Type B pancreatic cell (in vitro differentiated cells): ENCODE results near the gene C20orf202. TPM values are rescaled to one million over a fixed set of nuclear protein-coding genes. Genes with fewer than 3 reads are reported as not detected.

Source experiments
- DNase-seq: peaks from one replicate; pipeline ENCODE4 v3.0.0; 2021; ENCODE audit warnings: mixed read lengths; ENCODE audit not compliant: unreplicated experiment; ENCODE audit errors: extremely low spot score
- H3K27ac Mint-ChIP-seq: 2 replicates; pipeline ENCODE4 v1.8.0; 2021; ENCODE audit warnings: mild to moderate bottlenecking, mixed read lengths
- H3K27me3 Mint-ChIP-seq: 2 replicates; pipeline ENCODE4 v1.8.0; 2021; ENCODE audit warnings: mixed read lengths
- H3K36me3 Mint-ChIP-seq: 2 replicates; pipeline ENCODE4 v1.8.0; 2021; ENCODE audit warnings: mixed read lengths
- H3K4me1 Mint-ChIP-seq: one replicate; pipeline ENCODE4 v1.8.0; 2021; ENCODE audit warnings: mixed read lengths; ENCODE audit not compliant: unreplicated experiment
- H3K4me3 Mint-ChIP-seq: 2 replicates; pipeline ENCODE4 v1.8.0; 2021; ENCODE audit warnings: mild to moderate bottlenecking, mixed read lengths
- H3K9me3 Mint-ChIP-seq: 2 replicates; pipeline ENCODE4 v1.8.0; 2021; ENCODE audit warnings: mixed read lengths
- CTCF ChIP-seq: fragments of 200-600 bp; sonication (generic); conservative IDR thresholded peaks from 2 replicates; pipeline ENCODE4 v1.5.0; 2021; ENCODE audit warnings: antibody characterized with exemption, mild to moderate bottlenecking
- total RNA-seq: library from RNA; stranded (reverse); gene quantifications from 2 replicates; pipeline ENCODE4 v1.2.1, GENCODE V29; 2021; ENCODE audit warnings: low replicate concordance

C20orf202 gene
- total RNA-seq, 1 donor from 2014 or later: 0.24 TPM

GRCh38 chr20:1166948-1167720 is 36.1 kb upstream of the C20orf202 start:
- Mint-ChIP-seq H3K4me3 (no peak overlapping the region), H3K4me1 (no peaks in the 10 kb centered on the region), H3K27ac (no peak overlapping the region), H3K9me3 (no peaks in the 10 kb centered on the region), H3K36me3 (peaks cover 35% of the 10 kb centered on the region), H3K27me3 (no peaks in the 10 kb centered on the region)
- DNase-seq: no peak
- TF ChIP-seq CTCF: no peak

GRCh38 chr20:1169224-1169623 is 34.0 kb upstream of the C20orf202 start:
- H3K4me1 Mint-ChIP-seq: no peaks in the 10 kb centered on the region
- H3K27ac Mint-ChIP-seq: no peak overlapping the region
- no peak for DNase-seq
- no peak for TF ChIP-seq CTCF
- H3K9me3 Mint-ChIP-seq: no peaks in the 10 kb centered on the region
- H3K36me3 Mint-ChIP-seq: peaks cover 36% of the 10 kb centered on the region
- no peak overlapping the region for H3K4me3 Mint-ChIP-seq
- no peaks in the 10 kb centered on the region for H3K27me3 Mint-ChIP-seq

GRCh38 chr20:1171461-1172093 is 31.7 kb upstream of the C20orf202 start:
- DNase-seq: no peak
- Mint-ChIP-seq H3K36me3 (peaks cover 31% of the 10 kb centered on the region), H3K4me3 (no peak overlapping the region), H3K27me3 (no peaks in the 10 kb centered on the region), H3K4me1 (no peaks in the 10 kb centered on the region), H3K27ac (no peak overlapping the region), H3K9me3 (no peaks in the 10 kb centered on the region)
- no peak for TF ChIP-seq CTCF

GRCh38 chr20:1173698-1174097 is 29.6 kb upstream of the C20orf202 start:
- no peak for TF ChIP-seq CTCF
- Mint-ChIP-seq H3K36me3 (peaks cover 20% of the 10 kb centered on the region), H3K9me3 (no peaks in the 10 kb centered on the region), H3K4me3 (no peak overlapping the region), H3K27me3 (no peaks in the 10 kb centered on the region), H3K27ac (no peak overlapping the region), H3K4me1 (no peaks in the 10 kb centered on the region)
- no peak for DNase-seq

GRCh38 chr20:1174787-1175186 is 28.5 kb upstream of the C20orf202 start:
- Mint-ChIP-seq H3K27me3 (no peaks in the 10 kb centered on the region), H3K27ac (no peak overlapping the region)

More at GRCh38 chr20:1174787-1175186, 28.5 kb upstream of the C20orf202 start:
- Mint-ChIP-seq H3K4me1 (no peaks in the 10 kb centered on the region), H3K36me3 (peaks cover 18% of the 10 kb centered on the region), H3K4me3 (no peak overlapping the region), H3K9me3 (no peaks in the 10 kb centered on the region)
- TF ChIP-seq CTCF: no peak
- DNase-seq: no peak
